Heart right ventricle (tissue), 16 donors: ENCODE data around the gene C17orf114.

Experiments
- ATAC-seq, 8 donors: fragments of 200-7000 bp; cut with Tn5 transposase; one replicate each; pipeline ENCODE4 v1.9.1; 2020; ENCODE audit warnings: mild to moderate bottlenecking in 8 of 8, moderate library complexity in 8 of 8, moderate number of reproducible peaks in 1 of 8
- DNase-seq, 2 donors: peaks; one replicate each; pipeline ENCODE4 v3.0.0-alpha.2; 2020
- H3K27ac ChIP-seq, 10 donors: fragments of 200-600 bp; sonication (generic) in 2 of 10; one replicate each; pipeline versions ENCODE4 v1.5.0 to v1.8.0; 2020 to 2022; ENCODE audit warnings: mild to moderate bottlenecking in 3 of 10
- H3K27me3 ChIP-seq, 7 donors: fragments of 200-600 bp; one replicate each; pipeline ENCODE4 v1.8.0; 2021 to 2022; ENCODE audit warnings: mild to moderate bottlenecking in 2 of 7
- H3K36me3 ChIP-seq, 9 donors: fragments of 200-600 bp; sonication (generic) in 1 of 9; one replicate each; pipeline versions ENCODE4 v1.5.0 to v1.8.0; 2020 to 2022; ENCODE audit warnings: mild to moderate bottlenecking in 2 of 9
- H3K4me1 ChIP-seq, 9 donors: fragments of 200-600 bp; sonication (generic) in 1 of 9; one replicate each; pipeline versions ENCODE4 v1.5.0 to v1.8.0; 2020 to 2022; ENCODE audit warnings: mild to moderate bottlenecking in 4 of 9
- H3K4me3 ChIP-seq, 10 donors: fragments of 200-600 bp; sonication (generic) in 2 of 10; one replicate each; pipeline versions ENCODE4 v1.5.0 to v1.8.0; 2020 to 2022; ENCODE audit warnings: mild to moderate bottlenecking in 7 of 10, moderate library complexity in 2 of 10
- H3K9me3 ChIP-seq, 11 donors: fragments of 200-600 bp in 10 of 11; sonication (generic) in 2 of 11; one replicate each; pipeline versions ENCODE4 v1.5.0 to v1.8.0; 2013 to 2022; ENCODE audit warnings: mild to moderate bottlenecking in 2 of 11, control low read depth in 1 of 11, moderate library complexity in 1 of 11
- CTCF ChIP-seq, 9 donors: fragments of 200-600 bp; sonication (generic) in 2 of 9; IDR thresholded peaks; one replicate each; pipeline versions ENCODE4 v1.5.0 to v1.8.0; 2021 to 2022; ENCODE audit warnings: antibody characterized with exemption in 9 of 9, mild to moderate bottlenecking in 5 of 9, moderate library complexity in 1 of 9
- WGBS, 2 donors: extraction: QIAGEN DNeasy Blood & Tissue Kit; methylation state at CpG; one replicate each; pipeline ENCODE4 v1.1.7; 2013; ENCODE audit warnings: inconsistent platforms in 1 of 2; 5-methylcytosine and 5-hydroxymethylcytosine counted together
- intact Hi-C, 10 donors: fragments of 100-400 bp; cut with DNase I; formaldehyde crosslinking; loops; one replicate each; pipeline versions ENCODE4 v1.11.1 to v1.14.2; 2022
- donor health status: Arrhythmogenic right ventricular cardiomyopathy.
- donor health status: ischemic (EF 13 %, LVEDD 7.1; RV severe dilation, severe dysfunction).
- donor health status: healthy with polysubstance abuse.
- donor health status: DM: no; HTN: yes; CAD: no.
- donor health status: DM: no; HTN: no; CAD: no.
- donor health status: ischemic (EF 25% LVEDD 6.9; RV normal size, moderate dysfunction).
- donor health status: ischemic (EF 25% LVEDD 5.7; RV mildly dilated, moderate dysfunction).
- donor health status: healthy.
- donor health status: DM: yes; HTN: yes; CAD: no.
- donor health status: Ischemic cardiomyopathy.
- donor health status: ischemic (EF 35%, LVEDD 5.7; RV mildly dilated, moderate dysfunction).
- donor health status: nonischemic (EF 11% LVEDD 7.7; RV severe dilation, severe dysfunction).
- donor health status: DM: yes; HTN: yes; CAD: no.
- donor health status: PGD.
- donor health status: ischemic (EF 29% LVEDD 5.4; RV normal size, mild dysfunction).
- donor health status: nonischemic (EF 23%, LVEDD 6.1; RV moderate dilation, normal function).

C17orf114 gene

GRCh38 chr17:4812690-4813089 is 10.6 kb upstream of the C17orf114 start:
- ATAC-seq = peak in 4 of 8 donors; percentile 48 to 81 (median 50)
- TF ChIP-seq CTCF (IDR thresholded peaks at IDR 0.05) = no peak
- DNase-seq = no peak
- Histone ChIP-seq H3K27me3 (no peaks in the 10 kb centered on the region), H3K36me3 (peaks cover 0 to 63% (median 11%) of the 10 kb centered on the region in 9 donors), H3K4me1 (peaks cover 6 to 26% (median 11%) of the 10 kb centered on the region in 9 donors), H3K4me3 (no peak overlapping the region), H3K27ac (peak overlapping the region in 7 of 10 donors; percentile 19 to 55 (median 45)), H3K9me3 (no peaks in the 10 kb centered on the region)
- WGBS, 2 donors = 62 to 71% methylated on average over 7 of the region's 7 CpGs
- intact Hi-C loops = no loop called here

DNA sequence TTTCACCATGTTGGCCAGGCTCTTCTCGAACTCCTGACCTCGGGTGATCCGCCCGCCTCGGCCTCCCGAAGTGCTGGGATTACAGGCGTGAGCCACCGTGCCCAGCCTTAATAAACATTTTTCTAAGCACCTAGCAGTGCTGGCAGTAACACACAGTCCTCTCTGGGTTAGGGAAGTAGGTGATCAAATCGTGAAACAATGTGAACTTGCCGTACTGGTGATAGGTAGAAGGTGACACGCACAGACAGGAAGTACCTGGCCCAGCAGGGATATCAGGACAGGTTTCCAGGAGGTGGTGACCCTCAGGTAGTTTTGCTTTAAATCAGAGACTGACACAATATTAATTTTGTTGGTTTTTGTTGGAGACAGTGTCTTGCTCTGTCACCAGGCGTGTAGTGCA is 9.3 kb upstream of the C17orf114 start:
- Histone ChIP-seq H3K27ac (no peak overlapping the region), H3K9me3 (no peaks in the 10 kb centered on the region), H3K4me1 (peaks cover 7 to 29% (median 15%) of the 10 kb centered on the region in 9 donors), H3K4me3 (no peak overlapping the region), H3K36me3 (peaks cover 0 to 52% (median 5%) of the 10 kb centered on the region in 9 donors), H3K27me3 (no peaks in the 10 kb centered on the region)
- 86 to 93% methylated on average over 12 of the region's 12 CpGs for WGBS, 2 donors
- DNase-seq = no peak
- no peak for TF ChIP-seq CTCF (IDR thresholded peaks at IDR 0.05)
- intact Hi-C loops = no loop called here
- no peak for ATAC-seq

DNA sequence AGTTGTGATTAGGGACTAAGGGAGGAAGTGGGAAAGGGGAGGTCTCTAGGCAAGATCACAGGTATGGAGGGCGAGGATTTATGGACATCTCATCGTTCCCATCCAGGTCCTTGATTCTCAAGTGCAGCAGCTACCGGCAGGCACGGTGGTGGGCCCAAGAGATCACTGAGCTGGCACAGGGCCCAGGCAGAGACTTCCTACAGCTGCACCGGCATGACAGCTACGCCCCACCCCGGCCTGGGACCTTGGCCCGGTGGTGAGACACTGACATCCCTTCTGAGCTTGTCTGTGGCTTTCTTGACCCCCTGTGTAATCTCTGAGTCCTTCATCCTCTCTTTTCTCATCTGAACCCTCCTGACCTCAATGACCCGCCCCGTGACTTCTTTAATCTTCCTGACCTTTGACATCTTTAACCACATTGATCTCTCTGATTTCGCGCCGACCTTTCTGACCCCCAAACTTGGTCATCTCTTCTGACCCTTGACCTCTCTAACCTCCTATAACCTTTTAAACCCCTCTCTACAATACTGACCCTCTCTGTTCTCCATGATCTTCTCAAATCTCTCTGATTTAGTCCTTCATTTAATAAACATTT is 8.7 kb upstream of the C17orf114 start:
- Histone ChIP-seq H3K27ac (no peak overlapping the region), H3K4me3 (no peak overlapping the region), H3K9me3 (no peaks in the 10 kb centered on the region), H3K36me3 (peaks cover 0 to 45% (median 3%) of the 10 kb centered on the region in 9 donors), H3K27me3 (no peaks in the 10 kb centered on the region), H3K4me1 (peaks cover 7 to 35% (median 18%) of the 10 kb centered on the region in 9 donors)
- peak in 1 of 2 donors; percentile 42 for DNase-seq
- ATAC-seq = no peak
- WGBS, 2 donors = 56 to 57% methylated on average over 13 of the region's 13 CpGs
- intact Hi-C loops = no loop called here
- TF ChIP-seq CTCF (IDR thresholded peaks at IDR 0.05) = no peak

DNA sequence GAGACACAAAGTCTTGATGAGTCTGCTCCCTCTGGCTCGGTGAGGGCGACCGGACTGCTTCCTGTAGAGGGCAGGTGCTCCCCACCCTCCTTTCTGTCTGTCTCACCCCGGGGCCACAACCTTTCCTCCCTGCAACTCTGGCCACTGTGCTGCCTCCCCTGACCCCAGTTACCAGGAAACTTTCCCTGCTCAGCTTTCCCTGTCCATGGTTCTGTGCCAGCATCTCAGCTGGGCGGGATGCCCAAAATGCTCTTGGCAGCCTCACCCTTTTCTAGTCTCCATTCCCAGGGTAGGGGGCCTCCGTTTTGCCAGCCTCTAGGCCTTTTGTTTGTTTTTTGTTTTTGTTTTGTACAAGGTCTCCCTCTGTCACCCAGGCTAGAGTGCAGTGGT is 6.2 kb upstream of the C17orf114 start:
- Histone ChIP-seq H3K27me3 (no peaks in the 10 kb centered on the region), H3K4me1 (peaks cover 7 to 35% (median 18%) of the 10 kb centered on the region in 9 donors), H3K27ac (peak overlapping the region in 7 of 10 donors; percentile 8 to 94 (median 90)), H3K36me3 (peaks cover 0 to 28% (median 0%) of the 10 kb centered on the region in 9 donors), H3K9me3 (no peaks in the 10 kb centered on the region), H3K4me3 (peak overlapping the region in 5 of 10 donors; percentile 71 to 99 (median 87))
- peak; percentile 73 to 74 for DNase-seq
- ATAC-seq = peak in 7 of 8 donors; percentile 26 to 67 (median 52)
- no peak for TF ChIP-seq CTCF (IDR thresholded peaks at IDR 0.05)
- intact Hi-C loops = loop anchor here in 1 of 10 donors (5.0 kb wide), 1 partner anchor 69 kb away; no protein-coding TSS in a partner anchor
- 35 to 41% methylated on average over 6 of the region's 6 CpGs for WGBS, 2 donors
